WTC11 (cell line): ENCODE measurements around the gene LY6G6C.

Experiments used
- ATF6 ChIP-seq: sonication (generic); formaldehyde crosslinking; IDR thresholded peaks from 2 replicates; pipeline ENCODE4 v1.8.1; 2023; ENCODE audit warnings: mild to moderate bottlenecking, missing genetic modification reagents
- E2F5 ChIP-seq: sonication (generic); formaldehyde crosslinking; IDR thresholded peaks from 2 replicates; pipeline ENCODE4 v1.8.1; 2022; ENCODE audit warnings: mild to moderate bottlenecking, moderate library complexity, missing genetic modification reagents
- FOXJ3 ChIP-seq: sonication (generic); formaldehyde crosslinking; IDR thresholded peaks from 2 replicates; pipeline ENCODE4 v1.9.0; 2021; ENCODE audit warnings: missing genetic modification reagents, mild to moderate bottlenecking, borderline replicate concordance
- JAZF1 ChIP-seq: fragments of 250-450 bp; sonication (Bioruptor Pico); IDR thresholded peaks from 2 replicates; pipeline ENCODE4 v1.9.0; 2021; ENCODE audit warnings: moderate library complexity, mild to moderate bottlenecking, inconsistent platforms
- NFYB ChIP-seq: sonication (generic); formaldehyde crosslinking; conservative IDR thresholded peaks from 2 replicates; pipeline ENCODE4 v1.8.0; 2022; ENCODE audit warnings: low read depth, missing genetic modification reagents
- TCF7 ChIP-seq: sonication (generic); formaldehyde crosslinking; IDR thresholded peaks from 2 replicates; pipeline ENCODE4 v1.8.0; 2022; ENCODE audit warnings: mild to moderate bottlenecking, low read depth, missing genetic modification reagents, moderate library complexity
- ZBTB21 ChIP-seq: sonication (generic); formaldehyde crosslinking; IDR thresholded peaks from 2 replicates; pipeline ENCODE4 v1.8.1; 2023; ENCODE audit warnings: mild to moderate bottlenecking, missing genetic modification reagents, borderline replicate concordance
- ZNF416 ChIP-seq: fragments of 250-450 bp; sonication (Bioruptor Pico); IDR thresholded peaks from 2 replicates; pipeline ENCODE4 v1.9.0; 2021; ENCODE audit warnings: mild to moderate bottlenecking, inconsistent platforms
- TF ChIP-seq, protein P1 (sequence below): sonication (generic); formaldehyde crosslinking; conservative IDR thresholded peaks from 2 replicates; pipeline ENCODE4 v1.8.1; 2022; ENCODE audit warnings: mild to moderate bottlenecking, missing genetic modification reagents
- TF ChIP-seq, protein P2 (sequence below): fragments of 200-600 bp; IDR thresholded peaks from 2 replicates; pipeline ENCODE4 v1.8.0; 2022; ENCODE audit warnings: antibody characterized with exemption
- TF ChIP-seq, protein P3 (sequence below): sonication (generic); formaldehyde crosslinking; IDR thresholded peaks from 2 replicates; pipeline ENCODE4 v1.8.0; 2022; ENCODE audit warnings: mild to moderate bottlenecking, missing genetic modification reagents
- TF ChIP-seq, protein P4 (sequence below): sonication (generic); formaldehyde crosslinking; IDR thresholded peaks from 2 replicates; pipeline ENCODE4 v1.8.0; 2023; ENCODE audit warnings: missing genetic modification reagents
- TF ChIP-seq, protein P5 (sequence below): sonication (generic); formaldehyde crosslinking; IDR thresholded peaks from 2 replicates; pipeline ENCODE4 v1.8.1; 2023; ENCODE audit warnings: mild to moderate bottlenecking, missing genetic modification reagents, moderate library complexity

GRCh38 chr6:31768363-31769257, 47.1 kb upstream of the LY6G6C start:
- TF ChIP-seq FOXJ3 (CRISPR knock-in tag) (no peak), JAZF1 (CRISPR knock-in tag) (no peak), NFYB (CRISPR knock-in tag) (no peak), E2F5 (CRISPR knock-in tag) (no peak), ZNF416 (CRISPR knock-in tag) (no peak), ATF6 (no peak), ZBTB21 (CRISPR knock-in tag) (no peak), TCF7 (CRISPR knock-in tag) (no peak)
- TF ChIP-seq, protein P1, sequence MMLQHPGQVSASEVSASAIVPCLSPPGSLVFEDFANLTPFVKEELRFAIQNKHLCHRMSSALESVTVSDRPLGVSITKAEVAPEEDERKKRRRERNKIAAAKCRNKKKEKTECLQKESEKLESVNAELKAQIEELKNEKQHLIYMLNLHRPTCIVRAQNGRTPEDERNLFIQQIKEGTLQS: no peak
- TF ChIP-seq, protein P2, sequence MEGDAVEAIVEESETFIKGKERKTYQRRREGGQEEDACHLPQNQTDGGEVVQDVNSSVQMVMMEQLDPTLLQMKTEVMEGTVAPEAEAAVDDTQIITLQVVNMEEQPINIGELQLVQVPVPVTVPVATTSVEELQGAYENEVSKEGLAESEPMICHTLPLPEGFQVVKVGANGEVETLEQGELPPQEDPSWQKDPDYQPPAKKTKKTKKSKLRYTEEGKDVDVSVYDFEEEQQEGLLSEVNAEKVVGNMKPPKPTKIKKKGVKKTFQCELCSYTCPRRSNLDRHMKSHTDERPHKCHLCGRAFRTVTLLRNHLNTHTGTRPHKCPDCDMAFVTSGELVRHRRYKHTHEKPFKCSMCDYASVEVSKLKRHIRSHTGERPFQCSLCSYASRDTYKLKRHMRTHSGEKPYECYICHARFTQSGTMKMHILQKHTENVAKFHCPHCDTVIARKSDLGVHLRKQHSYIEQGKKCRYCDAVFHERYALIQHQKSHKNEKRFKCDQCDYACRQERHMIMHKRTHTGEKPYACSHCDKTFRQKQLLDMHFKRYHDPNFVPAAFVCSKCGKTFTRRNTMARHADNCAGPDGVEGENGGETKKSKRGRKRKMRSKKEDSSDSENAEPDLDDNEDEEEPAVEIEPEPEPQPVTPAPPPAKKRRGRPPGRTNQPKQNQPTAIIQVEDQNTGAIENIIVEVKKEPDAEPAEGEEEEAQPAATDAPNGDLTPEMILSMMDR: no peak
- TF ChIP-seq, protein P3, sequence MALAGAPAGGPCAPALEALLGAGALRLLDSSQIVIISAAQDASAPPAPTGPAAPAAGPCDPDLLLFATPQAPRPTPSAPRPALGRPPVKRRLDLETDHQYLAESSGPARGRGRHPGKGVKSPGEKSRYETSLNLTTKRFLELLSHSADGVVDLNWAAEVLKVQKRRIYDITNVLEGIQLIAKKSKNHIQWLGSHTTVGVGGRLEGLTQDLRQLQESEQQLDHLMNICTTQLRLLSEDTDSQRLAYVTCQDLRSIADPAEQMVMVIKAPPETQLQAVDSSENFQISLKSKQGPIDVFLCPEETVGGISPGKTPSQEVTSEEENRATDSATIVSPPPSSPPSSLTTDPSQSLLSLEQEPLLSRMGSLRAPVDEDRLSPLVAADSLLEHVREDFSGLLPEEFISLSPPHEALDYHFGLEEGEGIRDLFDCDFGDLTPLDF: no peak
- TF ChIP-seq, protein P4, sequence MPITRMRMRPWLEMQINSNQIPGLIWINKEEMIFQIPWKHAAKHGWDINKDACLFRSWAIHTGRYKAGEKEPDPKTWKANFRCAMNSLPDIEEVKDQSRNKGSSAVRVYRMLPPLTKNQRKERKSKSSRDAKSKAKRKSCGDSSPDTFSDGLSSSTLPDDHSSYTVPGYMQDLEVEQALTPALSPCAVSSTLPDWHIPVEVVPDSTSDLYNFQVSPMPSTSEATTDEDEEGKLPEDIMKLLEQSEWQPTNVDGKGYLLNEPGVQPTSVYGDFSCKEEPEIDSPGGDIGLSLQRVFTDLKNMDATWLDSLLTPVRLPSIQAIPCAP (CRISPR knock-in tag): no peak
- TF ChIP-seq, protein P5, sequence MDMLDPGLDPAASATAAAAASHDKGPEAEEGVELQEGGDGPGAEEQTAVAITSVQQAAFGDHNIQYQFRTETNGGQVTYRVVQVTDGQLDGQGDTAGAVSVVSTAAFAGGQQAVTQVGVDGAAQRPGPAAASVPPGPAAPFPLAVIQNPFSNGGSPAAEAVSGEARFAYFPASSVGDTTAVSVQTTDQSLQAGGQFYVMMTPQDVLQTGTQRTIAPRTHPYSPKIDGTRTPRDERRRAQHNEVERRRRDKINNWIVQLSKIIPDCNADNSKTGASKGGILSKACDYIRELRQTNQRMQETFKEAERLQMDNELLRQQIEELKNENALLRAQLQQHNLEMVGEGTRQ (CRISPR knock-in tag): no peak
